Endothelial cell of umbilical vein (primary cell): Measurements from ENCODE around the gene DNAL1. TPM values are rescaled to one million over a fixed set of nuclear protein-coding genes. Genes with fewer than 3 reads are reported as not detected.

Source experiments
- BruUV-seq: library from RNA; stranded (reverse); fragments of 400-500 nt; replicated peaks from 2 replicates; lab custom pipeline; 2021; lab: Mats Ljungman, UMichigan
- CTCF ChIA-PET: fragments of 300-600, 350-600 bp; sonication (Branson Sonifier 250); formaldehyde crosslinking; loops from one replicate; lab custom pipeline; 2021; ENCODE audit warnings: antibody characterized with exemption, inconsistent platforms; lab: Charles Lee
- POLR2A ChIA-PET: fragments of 300-600, 350-600 bp; sonication (Branson Sonifier 250); formaldehyde crosslinking; loops from one replicate; lab custom pipeline; 2021; ENCODE audit warnings: antibody characterized with exemption, inconsistent platforms; lab: Charles Lee
- DNase-seq: peaks from one replicate; pipeline ENCODE4 v3.0.0-alpha.2; 2011; ENCODE audit warnings: low read depth, low spot score
- FAIRE-seq: peaks from 2 replicates; lab custom pipeline; 2011; peaks lifted over from hg19 to GRCh38; lab: Jason Lieb, UNC
- H2AFZ ChIP-seq: 2 replicates; pipeline ENCODE4 v1.6.0; 2012; ENCODE audit warnings: low read depth, low read length, control low read depth, inconsistent platforms
- H3K27ac ChIP-seq: 2 replicates; pipeline ENCODE4 v1.5.1; 2011; ENCODE audit warnings: low read depth, mild to moderate bottlenecking, control low read depth, low read length, moderate library complexity; ENCODE audit not compliant: insufficient read depth
- H3K27me3 ChIP-seq, 2 experiments: 2 replicates each; pipeline versions ENCODE4 v1.6.0 to v1.6.1; 2011; ENCODE audit warnings: low read length in 2 of 2, mixed read lengths in 1 of 2; ENCODE audit not compliant: control insufficient read depth in 2 of 2, insufficient read depth in 2 of 2
- H3K36me3 ChIP-seq, 2 experiments: 2 replicates in 1 of 2; 3 replicates in 1 of 2; pipeline ENCODE4 v1.5.1; 2011; ENCODE audit warnings: low read length in 2 of 2, mild to moderate bottlenecking in 1 of 2, moderate library complexity in 1 of 2; ENCODE audit not compliant: control insufficient read depth in 2 of 2, insufficient read depth in 2 of 2; ENCODE audit errors: extremely low read depth in 1 of 2
- H3K4me1 ChIP-seq: 3 replicates; pipeline ENCODE4 v1.5.1; 2011; ENCODE audit warnings: mild to moderate bottlenecking, low read length; ENCODE audit not compliant: control insufficient read depth, insufficient read depth; ENCODE audit errors: extremely low read depth
- H3K4me2 ChIP-seq: 2 replicates; pipeline ENCODE4 v1.6.1; 2011; ENCODE audit warnings: low read length, control low read depth, mixed read lengths; ENCODE audit not compliant: insufficient read depth
- H3K4me3 ChIP-seq, 3 experiments: fragments of 200-600 bp in 1 of 3; sonication (generic), shearing (Covaris generic) in 1 of 3; replicated peaks in 1 of 3; 2 replicates each; pipeline ENCODE4 v1.5.1; 2011 to 2016; ENCODE audit warnings: control low read depth in 3 of 3, low read length in 3 of 3, mild to moderate bottlenecking in 2 of 3, inconsistent platforms in 1 of 3, low read depth in 1 of 3, moderate library complexity in 1 of 3; ENCODE audit not compliant: insufficient read depth in 1 of 3
- H3K79me2 ChIP-seq: 2 replicates; pipeline ENCODE4 v1.6.0; 2012; ENCODE audit warnings: low read length, inconsistent platforms; ENCODE audit not compliant: control insufficient read depth, insufficient read depth
- H3K9ac ChIP-seq: replicated peaks from 2 replicates; pipeline ENCODE3; 2011; ENCODE audit warnings: low read length, control low read depth; ENCODE audit not compliant: insufficient read depth; ENCODE audit errors: extremely low read depth
- H3K9me1 ChIP-seq: replicated peaks from 3 replicates; pipeline ENCODE4 v1.6.0; 2011; ENCODE audit warnings: mild to moderate bottlenecking, low read length; ENCODE audit not compliant: control insufficient read depth, insufficient read depth; ENCODE audit errors: extremely low read depth
- H3K9me3 ChIP-seq: replicated peaks from 2 replicates; pipeline ENCODE4 v1.5.1; 2012; ENCODE audit warnings: low read length, inconsistent platforms; ENCODE audit not compliant: control insufficient read depth, insufficient read depth
- H4K20me1 ChIP-seq: replicated peaks from 2 replicates; pipeline ENCODE3; 2011; ENCODE audit warnings: mild to moderate bottlenecking, low read length; ENCODE audit not compliant: control insufficient read depth, insufficient read depth; ENCODE audit errors: extremely low read depth
- CTCF ChIP-seq, 2 donors: IDR thresholded peaks; 1 replicate in 1 of 2; 2 replicates in 1 of 2; pipeline ENCODE4 v1.5.1; 2011; ENCODE audit warnings: low read length in 2 of 2, mild to moderate bottlenecking in 2 of 2, moderate library complexity in 2 of 2, control low read depth in 1 of 2, inconsistent platforms in 1 of 2, low read depth in 1 of 2; ENCODE audit not compliant: insufficient read depth in 1 of 2; ENCODE audit errors: extremely low read depth in 1 of 2
- EZH2 ChIP-seq: IDR thresholded peaks from 2 replicates; pipeline ENCODE4 v1.6.1; 2012; ENCODE audit warnings: borderline replicate concordance, low read depth, mild to moderate bottlenecking, moderate library complexity, low read length, inconsistent platforms; ENCODE audit not compliant: severe bottlenecking
- GATA2 ChIP-seq: IDR thresholded peaks from 2 replicates; pipeline ENCODE4 v1.7.0; 2011; ENCODE audit warnings: low read depth, mild to moderate bottlenecking, moderate library complexity, mixed read lengths, low read length; ENCODE audit not compliant: insufficient read length, insufficient read depth
- MYC ChIP-seq: IDR thresholded peaks from one replicate; pipeline ENCODE4 v1.6.1; 2011; ENCODE audit warnings: mild to moderate bottlenecking, low read depth, low read length
- POLR2A ChIP-seq: IDR thresholded peaks from 2 replicates; pipeline ENCODE4 v1.6.1; 2012; ENCODE audit warnings: low read depth, mild to moderate bottlenecking, control low read depth, low read length
- POLR2AphosphoS5 ChIP-seq: IDR thresholded peaks from 2 replicates; pipeline ENCODE4 v1.6.1; 2012; ENCODE audit warnings: low read depth, mild to moderate bottlenecking, control low read depth, low read length, moderate library complexity; ENCODE audit not compliant: insufficient read depth
- dilution Hi-C: fragments of 300-500 bp; cut with MboI; formaldehyde crosslinking; loops from one replicate; pipeline ENCODE4 v1.15.0; 2019; ENCODE audit warnings: low sequenced_read_pairs; ENCODE audit not compliant: extremely low pct_ligation_motif_present
- intact Hi-C: fragments of 100-400 bp; cut with micrococcal nuclease; formaldehyde crosslinking; loops from one replicate; pipeline ENCODE4 v1.10.0; 2022
- polyA plus RNA-seq, 4 experiments: library from polyadenylated mRNA; depleted of rRNA in 3 of 4; stranded (reverse) in 3 of 4; unstranded in 1 of 4; fragments of >200 nt; gene quantifications; 2 replicates each; pipeline versions ENCODE4 v1.2.1 to v1.2.3, GENCODE V29; 2011 to 2012; ENCODE audit warnings: missing spikeins in 1 of 4
- total RNA-seq: library from RNA; stranded (reverse); gene quantifications from 2 replicates; pipeline ENCODE4 v1.2.3, GENCODE V29; 2021
- TF ChIP-seq, protein P1 (sequence below): IDR thresholded peaks from 2 replicates; pipeline ENCODE4 v1.6.1; 2011; ENCODE audit not compliant: insufficient read depth, insufficient read length

DNAL1 gene
- total and polyA plus RNA-seq, 2 donors (not counting 3 experiments of a cell fraction or from before 2014, with no cell fraction given), result 2.4 to 15.3 TPM

DNA sequence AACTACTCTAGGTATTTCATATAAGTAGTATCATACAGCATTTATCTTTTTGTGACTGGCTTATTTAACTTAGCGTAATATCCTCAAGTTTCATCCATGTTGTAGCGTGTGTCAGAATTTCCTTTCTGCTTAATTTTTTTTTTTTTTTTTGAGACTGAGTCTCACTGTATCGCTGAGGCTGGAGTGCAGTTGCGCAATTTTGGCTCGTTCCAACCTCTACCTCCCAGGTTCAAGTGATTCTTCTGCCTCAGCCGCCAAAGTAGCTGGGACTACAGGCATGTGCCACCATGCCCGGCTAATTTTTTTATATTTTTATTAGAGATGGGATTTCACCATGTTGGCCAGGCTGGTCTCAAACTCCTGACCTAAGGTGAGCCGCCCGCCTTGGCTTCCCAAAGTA lies 40.5 kb downstream of the DNAL1 start:
- no peaks in the 10 kb centered on the region for H3K9me1 ChIP-seq
- H3K9me3 ChIP-seq, result no peaks in the 10 kb centered on the region
- no peaks in the 10 kb centered on the region for H3K79me2 ChIP-seq
- ChIA-PET POLR2A (no interaction called here), CTCF (interaction anchor here (0.9 kb wide), 1 partner anchor 9 kb away, joined by 3 read pairs; no protein-coding TSS in a partner anchor)
- no peak overlapping the region for H3K4me3 ChIP-seq
- FAIRE-seq, result no peak
- H4K20me1 ChIP-seq, result no peaks in the 10 kb centered on the region
- H3K36me3 ChIP-seq, result no peaks in the 10 kb centered on the region
- H2AFZ ChIP-seq, result no peak overlapping the region
- no peaks in the 10 kb centered on the region for H3K27me3 ChIP-seq
- no peak overlapping the region for H3K9ac ChIP-seq
- TF ChIP-seq CTCF (IDR thresholded peaks at IDR 0.05; ENCODE audit: extremely low read depth in 1 of 2, insufficient read depth in 1 of 2, low read depth in 1 of 2, low read length in 2 of 2) (no peak), GATA2 (no peak), EZH2 (no peak), POLR2AphosphoS5 (no peak), POLR2A (no peak), MYC (no peak)
- TF ChIP-seq, protein P1, sequence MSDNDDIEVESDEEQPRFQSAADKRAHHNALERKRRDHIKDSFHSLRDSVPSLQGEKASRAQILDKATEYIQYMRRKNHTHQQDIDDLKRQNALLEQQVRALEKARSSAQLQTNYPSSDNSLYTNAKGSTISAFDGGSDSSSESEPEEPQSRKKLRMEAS, result no peak
- BruUV-seq, result no TSS peak
- DNase-seq, result no peak
- no peaks in the 10 kb centered on the region for H3K4me1 ChIP-seq
- no peak overlapping the region for H3K27ac ChIP-seq
- dilution Hi-C loops, result no loop called here
- intact Hi-C loops, result no loop called here
- no peak overlapping the region for H3K4me2 ChIP-seq
